Activated naive CD4-positive, alpha-beta T cell treated with anti-CD3 and anti-CD28 coated beads, Interleukin-2, amount 10 ng/mL, durations not matched to agents 7 days and 5 days (primary cell): ENCODE results near the gene BDH2.

Experiments
- CTCF ChIA-PET: fragments of 350-600 bp; sonication (Branson Sonifier 250); formaldehyde crosslinking; loops from one replicate; lab custom pipeline; 2021; ENCODE audit warnings: antibody characterized with exemption; lab: Charles Lee
- DNase-seq: peaks from one replicate; pipeline ENCODE4 v3.0.0-alpha.2; 2020
- H3K27ac Mint-ChIP-seq: one replicate; pipeline ENCODE4 v1.8.0; 2021; ENCODE audit warnings: mild to moderate bottlenecking, moderate library complexity, mixed read lengths
- H3K27me3 Mint-ChIP-seq: one replicate; pipeline ENCODE4 v1.8.0; 2021; ENCODE audit warnings: mild to moderate bottlenecking, mixed read lengths
- H3K36me3 Mint-ChIP-seq: one replicate; pipeline ENCODE4 v1.8.0; 2021; ENCODE audit warnings: mixed read lengths
- H3K4me1 Mint-ChIP-seq: one replicate; pipeline ENCODE4 v1.8.0; 2021; ENCODE audit warnings: mixed read lengths
- H3K4me3 Mint-ChIP-seq: one replicate; pipeline ENCODE4 v1.8.0; 2021; ENCODE audit warnings: mild to moderate bottlenecking, moderate library complexity, mixed read lengths
- H3K9me3 Mint-ChIP-seq: one replicate; pipeline ENCODE4 v1.8.0; 2021; ENCODE audit warnings: mixed read lengths

The BDH2 gene

DNA sequence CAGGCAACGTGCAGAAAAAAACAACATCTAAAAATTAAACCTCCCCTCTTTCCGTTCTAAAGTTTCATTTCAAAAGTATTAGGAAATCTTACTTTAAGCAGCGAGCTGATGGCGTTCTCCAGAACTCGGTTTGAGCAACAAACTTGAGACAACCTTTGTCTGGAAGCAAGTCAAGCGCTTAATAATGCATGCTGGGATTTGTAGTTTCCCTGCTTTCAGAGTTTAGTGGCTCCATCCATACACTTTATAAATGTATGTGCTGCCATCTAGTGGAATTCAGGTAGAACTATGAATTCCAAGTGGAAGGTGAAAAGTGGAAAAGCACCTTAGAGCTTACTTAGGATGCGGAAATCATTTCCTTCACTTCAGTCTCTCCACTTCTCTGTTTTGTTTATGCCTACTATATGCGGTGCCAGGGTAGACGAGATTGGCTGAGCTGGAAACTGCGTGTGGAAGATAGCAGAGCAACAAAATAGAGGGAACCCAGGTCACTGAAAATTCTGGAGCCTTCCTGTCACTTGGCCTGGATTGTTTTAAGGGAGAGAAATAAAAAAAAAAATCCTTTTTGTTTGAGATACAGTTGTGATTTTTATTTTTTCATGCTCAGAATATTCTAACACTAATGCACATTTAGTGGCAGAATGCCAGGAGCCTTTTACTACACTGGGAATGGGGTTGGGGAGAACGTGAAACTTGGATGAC lies at the start of gene BDH2:
Gene BDH2 (minus strand): TSS at position 144 of the 702 bp plus-strand sequence. CDS start 3,580 bp downstream, outside the sequence.
- Mint-ChIP-seq H3K4me3 (peak within 1 kb of the TSS; percentile 78), H3K36me3 (peaks cover 1% of the 10 kb centered on the region), H3K9me3 (no peaks in the 10 kb centered on the region), H3K27ac (peak within 1 kb of the TSS; percentile 78), H3K27me3 (no peaks in the 10 kb centered on the region), H3K4me1 (peaks cover 23% of the 10 kb centered on the region)
- peak; percentile 54 for DNase-seq
- CTCF ChIA-PET = interaction anchor here (0.7 to 3.0 kb wide), 19 partner anchors 9 to 479 kb away, joined by 3 to 31 read pairs (median 4); partner anchors contain the start of gene SLC9B1

DNA sequence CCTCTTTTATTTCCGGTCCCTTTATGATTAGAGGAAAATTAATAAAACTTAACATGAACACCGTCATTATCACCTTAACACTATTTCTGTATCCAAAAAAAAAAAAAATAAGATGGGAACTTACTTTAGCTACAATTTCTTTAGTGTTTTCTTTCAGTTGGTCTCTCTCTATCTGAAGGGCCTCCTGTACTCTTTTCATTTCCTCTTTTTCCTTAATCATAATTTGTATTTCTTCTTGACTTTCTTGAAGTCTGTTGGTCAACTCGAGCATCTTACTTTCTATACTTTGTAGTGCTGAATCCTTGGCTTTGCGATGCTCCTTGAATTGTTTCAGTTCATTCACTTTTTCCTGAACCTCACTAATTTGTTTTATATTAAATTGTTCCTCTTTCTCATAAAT lies 45.3 kb upstream of the BDH2 start:
- no peak overlapping the region for H3K27ac Mint-ChIP-seq
- H3K4me1 Mint-ChIP-seq = no peaks in the 10 kb centered on the region
- H3K9me3 Mint-ChIP-seq = no peaks in the 10 kb centered on the region
- DNase-seq = no peak
- CTCF ChIA-PET = no interaction called here
- peaks cover 81% of the 10 kb centered on the region for H3K36me3 Mint-ChIP-seq
- no peaks in the 10 kb centered on the region for H3K27me3 Mint-ChIP-seq
- no peak overlapping the region for H3K4me3 Mint-ChIP-seq

DNA sequence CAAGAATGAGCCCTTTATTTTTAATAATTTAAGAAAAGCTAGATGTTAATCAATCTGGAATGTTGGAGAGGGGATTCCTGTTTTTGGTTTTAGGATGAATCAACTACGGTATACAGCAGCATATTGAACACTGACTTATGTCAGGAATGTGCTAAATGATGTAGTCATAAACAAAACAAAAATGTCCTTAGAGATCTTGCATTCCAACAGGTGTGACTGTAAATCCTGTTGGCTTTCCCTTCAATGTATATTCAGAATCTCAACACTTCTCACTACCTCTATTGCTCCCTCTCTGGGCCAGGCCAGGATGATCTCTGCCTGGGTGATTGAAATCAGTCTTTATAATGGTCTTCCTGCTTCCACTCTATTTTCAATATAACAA lies 37.8 kb upstream of the BDH2 start:
- peak overlapping the region; percentile 30 for H3K27ac Mint-ChIP-seq
- no peaks in the 10 kb centered on the region for H3K27me3 Mint-ChIP-seq
- no peak for DNase-seq
- peaks cover 10% of the 10 kb centered on the region for H3K4me1 Mint-ChIP-seq
- peaks cover 70% of the 10 kb centered on the region for H3K36me3 Mint-ChIP-seq
- no peak overlapping the region for H3K4me3 Mint-ChIP-seq
- H3K9me3 Mint-ChIP-seq = no peaks in the 10 kb centered on the region
- CTCF ChIA-PET = no interaction called here

DNA sequence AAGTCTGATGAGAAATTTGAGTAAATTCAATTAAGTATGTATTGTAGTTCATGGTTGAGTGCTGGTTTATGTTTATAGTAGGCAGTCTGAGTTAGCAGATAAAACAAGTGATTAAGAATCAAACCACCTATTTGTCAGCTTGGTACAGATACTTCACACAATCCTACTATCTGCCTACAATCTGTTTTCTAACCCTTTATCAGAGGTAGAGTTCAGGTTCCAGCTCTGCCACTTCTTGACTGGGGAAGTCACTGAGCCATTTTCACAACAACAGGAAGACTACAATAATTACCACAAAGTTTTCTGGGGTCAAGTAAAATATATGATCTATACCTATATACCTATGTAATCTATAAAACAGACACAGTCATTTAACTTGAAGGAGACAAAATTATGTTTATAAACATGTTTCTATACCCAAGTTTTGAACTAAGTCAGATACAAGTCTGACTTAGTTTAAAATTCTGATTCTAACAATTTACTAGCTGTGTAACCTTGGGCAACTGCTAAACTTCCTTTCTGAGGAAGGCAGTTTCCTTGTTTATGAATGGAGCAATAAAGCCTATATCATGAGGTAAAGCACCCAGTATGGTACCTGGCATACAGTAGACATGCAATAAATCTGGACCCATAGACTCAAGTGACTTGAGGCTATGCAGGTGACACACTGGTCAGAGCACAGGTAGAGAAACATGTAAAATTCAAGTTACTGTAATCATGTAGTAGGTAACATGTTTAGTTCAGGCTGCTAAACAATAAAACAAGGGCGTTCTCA lies 37.2 kb upstream of the BDH2 start:
- CTCF ChIA-PET = no interaction called here
- Mint-ChIP-seq H3K4me3 (no peak overlapping the region), H3K4me1 (peaks cover 10% of the 10 kb centered on the region), H3K9me3 (no peaks in the 10 kb centered on the region), H3K27ac (peak overlapping the region; percentile 10), H3K27me3 (no peaks in the 10 kb centered on the region), H3K36me3 (peaks cover 69% of the 10 kb centered on the region)
- no peak for DNase-seq

DNA sequence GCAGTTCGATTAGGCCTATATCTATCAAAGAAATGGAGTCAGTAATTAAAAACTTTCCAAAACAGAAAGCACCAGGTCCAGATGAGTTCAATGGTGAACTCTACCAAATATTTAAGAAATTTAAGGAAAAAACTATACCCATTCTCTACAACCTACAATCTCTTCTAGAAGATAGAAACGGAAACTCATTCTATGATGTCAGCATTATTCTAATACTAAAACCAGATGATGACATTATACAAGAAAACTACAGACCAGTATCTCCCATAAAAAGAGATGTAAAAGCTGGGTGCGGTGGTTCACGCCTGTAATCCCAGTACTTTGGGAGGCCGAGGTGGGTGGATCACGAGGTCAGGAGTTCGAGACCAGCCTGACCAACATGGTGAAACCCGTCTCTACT lies 29.5 kb upstream of the BDH2 start:
- no peak for DNase-seq
- Mint-ChIP-seq H3K9me3 (peaks cover 11% of the 10 kb centered on the region), H3K27ac (no peak overlapping the region), H3K4me3 (no peak overlapping the region), H3K27me3 (no peaks in the 10 kb centered on the region), H3K36me3 (peaks cover 79% of the 10 kb centered on the region), H3K4me1 (no peaks in the 10 kb centered on the region)
- CTCF ChIA-PET = no interaction called here

DNA sequence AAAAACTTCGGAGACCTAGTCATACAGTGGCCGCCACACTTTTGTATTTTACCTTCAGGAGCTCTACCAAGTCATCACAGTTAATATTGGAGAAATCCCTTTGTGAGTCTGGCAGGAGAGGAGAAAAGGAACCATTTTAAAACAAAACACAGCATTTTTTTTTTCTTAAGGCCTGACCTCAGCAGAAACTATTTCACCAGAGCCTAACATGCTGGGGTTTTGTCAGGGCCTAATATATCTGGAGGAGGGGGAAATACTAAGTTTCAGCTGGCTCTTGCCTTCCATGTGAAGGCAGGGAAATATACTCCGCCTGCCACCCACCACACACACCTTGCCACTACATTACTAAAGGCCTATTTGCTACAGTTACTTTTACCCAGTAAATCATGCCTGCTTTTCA lies 26.5 kb upstream of the BDH2 start:
- Mint-ChIP-seq H3K27ac (no peak overlapping the region), H3K4me3 (no peak overlapping the region), H3K36me3 (peaks cover 77% of the 10 kb centered on the region), H3K27me3 (no peaks in the 10 kb centered on the region), H3K9me3 (peaks cover 11% of the 10 kb centered on the region), H3K4me1 (no peaks in the 10 kb centered on the region)
- DNase-seq = no peak
- CTCF ChIA-PET = no interaction called here

DNA sequence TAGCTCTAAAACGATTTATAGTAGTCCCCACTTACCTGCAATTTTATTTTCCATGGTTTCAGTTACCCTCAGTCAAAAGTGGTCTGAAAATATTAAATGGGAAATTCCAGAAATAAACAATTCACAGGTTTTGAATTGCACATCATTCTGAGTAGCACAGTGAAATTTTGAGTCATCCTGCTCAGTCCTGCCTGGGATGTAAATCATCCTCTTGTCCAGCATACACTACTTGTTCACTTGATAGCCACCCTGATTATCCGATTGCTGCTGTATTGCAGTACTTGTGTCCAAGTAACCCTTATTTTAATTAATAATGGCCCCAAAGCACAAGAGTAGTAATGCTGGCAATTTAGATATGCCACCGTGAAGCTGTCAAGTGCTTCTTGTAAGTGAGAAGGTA lies 23.5 kb upstream of the BDH2 start:
- H3K27ac Mint-ChIP-seq = no peak overlapping the region
- no peaks in the 10 kb centered on the region for H3K27me3 Mint-ChIP-seq
- CTCF ChIA-PET = interaction anchor here (1.0 kb wide), 1 partner anchor 23 kb away, joined by 3 read pairs; the partner anchor contains the start of gene BDH2
- no peak for DNase-seq
- H3K4me1 Mint-ChIP-seq = no peaks in the 10 kb centered on the region
- H3K4me3 Mint-ChIP-seq = no peak overlapping the region
- peaks cover 6% of the 10 kb centered on the region for H3K9me3 Mint-ChIP-seq
- H3K36me3 Mint-ChIP-seq = peaks cover 65% of the 10 kb centered on the region

DNA sequence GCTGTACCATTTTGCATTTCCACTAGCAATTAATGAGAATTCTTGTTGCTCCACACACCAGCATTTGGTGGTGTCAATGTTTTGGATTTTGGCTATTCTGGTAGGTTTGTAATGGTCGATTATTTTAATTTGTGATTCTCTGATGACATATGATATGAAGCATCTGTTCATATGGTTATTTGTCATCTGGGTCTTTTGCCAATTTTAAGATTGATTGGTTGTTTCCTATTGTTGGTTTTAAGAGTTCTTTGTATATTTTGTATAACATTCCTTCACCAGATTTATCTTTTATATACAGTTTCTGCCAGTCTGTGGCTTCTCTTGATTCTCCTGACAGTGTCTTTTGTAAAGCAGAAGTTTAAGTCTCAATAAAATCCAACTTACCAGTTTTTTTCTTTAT lies 18.5 kb upstream of the BDH2 start:
- Mint-ChIP-seq H3K9me3 (no peaks in the 10 kb centered on the region), H3K27me3 (no peaks in the 10 kb centered on the region), H3K4me1 (no peaks in the 10 kb centered on the region), H3K27ac (no peak overlapping the region), H3K36me3 (peaks cover 33% of the 10 kb centered on the region), H3K4me3 (no peak overlapping the region)
- CTCF ChIA-PET = no interaction called here
- DNase-seq = no peak

DNA sequence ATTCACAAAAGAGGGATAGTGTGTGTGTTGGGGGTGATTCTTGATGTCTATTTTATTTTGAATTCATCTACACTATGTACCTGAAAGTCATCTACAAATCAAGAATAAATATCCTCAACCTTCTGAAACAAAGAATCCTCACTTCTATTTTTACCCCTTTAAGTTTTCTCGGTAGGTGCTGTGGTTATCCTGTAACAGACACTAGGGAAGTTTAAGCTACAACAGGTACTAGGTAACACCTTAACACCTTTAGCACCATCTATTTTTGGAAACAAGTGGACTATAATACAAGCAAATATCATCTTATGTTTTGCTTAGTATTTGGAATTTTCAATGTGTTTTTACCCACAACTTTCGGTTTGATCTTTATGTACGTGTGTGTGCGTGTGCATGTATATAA lies 12.0 kb upstream of the BDH2 start:
- CTCF ChIA-PET = interaction anchor here (1.0 kb wide), 1 partner anchor 11 kb away, joined by 3 read pairs; no protein-coding TSS in a partner anchor
- H3K36me3 Mint-ChIP-seq = peaks cover 44% of the 10 kb centered on the region
- DNase-seq = no peak
- no peak overlapping the region for H3K4me3 Mint-ChIP-seq
- no peaks in the 10 kb centered on the region for H3K4me1 Mint-ChIP-seq
- no peaks in the 10 kb centered on the region for H3K9me3 Mint-ChIP-seq
- no peaks in the 10 kb centered on the region for H3K27me3 Mint-ChIP-seq
- no peak overlapping the region for H3K27ac Mint-ChIP-seq

DNA sequence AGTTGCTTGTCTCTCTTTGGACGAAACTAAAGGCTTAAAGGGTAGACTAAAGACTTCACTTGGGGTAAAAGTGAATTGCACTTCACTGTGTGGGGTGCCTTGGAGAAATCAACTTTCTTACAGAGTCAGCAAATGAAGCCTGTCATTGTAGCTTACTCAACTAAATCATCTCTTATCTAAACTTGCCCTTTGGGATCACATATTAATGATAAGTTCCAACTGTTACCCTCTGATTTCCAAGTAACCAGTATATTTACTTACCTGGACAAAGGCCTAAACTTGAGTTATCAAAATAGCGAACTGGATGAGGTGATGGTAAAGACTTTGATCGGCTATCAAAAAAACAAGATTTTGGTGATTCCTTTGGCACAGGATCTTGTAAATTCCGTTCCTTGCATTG lies 8.9 kb upstream of the BDH2 start:
- Mint-ChIP-seq H3K4me3 (no peak overlapping the region), H3K4me1 (peaks cover 4% of the 10 kb centered on the region), H3K36me3 (peaks cover 48% of the 10 kb centered on the region), H3K27me3 (no peaks in the 10 kb centered on the region), H3K27ac (no peak overlapping the region), H3K9me3 (no peaks in the 10 kb centered on the region)
- CTCF ChIA-PET = interaction anchor here (1.5 kb wide), 1 partner anchor 9 kb away, joined by 5 read pairs; the partner anchor contains the start of gene BDH2
- no peak for DNase-seq

DNA sequence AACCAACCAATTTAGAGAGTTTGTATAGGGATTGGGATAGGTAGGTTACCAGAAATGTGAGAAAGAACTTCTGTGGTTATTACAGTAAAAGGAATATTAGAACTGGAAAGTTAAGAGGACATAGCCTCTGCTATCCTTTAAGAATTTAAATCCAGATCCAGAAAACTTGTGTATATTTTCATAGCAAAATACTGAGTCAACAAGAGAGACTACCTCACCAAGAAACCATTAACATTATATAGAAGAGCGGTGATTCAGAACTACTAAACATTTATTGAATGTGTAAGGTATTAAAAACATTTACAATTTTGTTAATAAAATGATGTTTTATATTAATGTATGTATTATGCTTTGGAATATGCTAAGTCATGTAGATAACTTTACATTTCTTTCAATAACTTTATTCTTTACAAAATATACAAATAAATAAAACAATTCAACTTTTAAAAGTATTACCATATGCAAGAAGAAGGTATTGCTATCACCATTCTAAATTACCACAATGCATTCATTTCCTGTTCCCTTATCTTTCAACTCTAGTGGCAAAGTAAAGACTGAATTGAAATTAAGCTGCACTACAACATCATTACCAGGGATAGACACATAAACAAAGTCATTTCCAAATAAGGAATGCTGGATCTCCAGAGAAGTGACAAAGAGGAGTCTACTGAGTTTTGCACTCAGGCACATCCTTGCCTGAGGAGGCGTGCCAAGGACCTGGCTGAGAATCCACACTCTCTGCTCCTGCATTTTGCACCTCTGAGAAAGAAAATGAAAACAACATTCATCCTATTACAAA lies 6.1 kb upstream of the BDH2 start:
- Mint-ChIP-seq H3K27me3 (no peaks in the 10 kb centered on the region), H3K4me1 (peaks cover 4% of the 10 kb centered on the region), H3K4me3 (no peak overlapping the region), H3K36me3 (peaks cover 44% of the 10 kb centered on the region), H3K27ac (no peak overlapping the region), H3K9me3 (no peaks in the 10 kb centered on the region)
- no peak for DNase-seq
- CTCF ChIA-PET = no interaction called here

DNA sequence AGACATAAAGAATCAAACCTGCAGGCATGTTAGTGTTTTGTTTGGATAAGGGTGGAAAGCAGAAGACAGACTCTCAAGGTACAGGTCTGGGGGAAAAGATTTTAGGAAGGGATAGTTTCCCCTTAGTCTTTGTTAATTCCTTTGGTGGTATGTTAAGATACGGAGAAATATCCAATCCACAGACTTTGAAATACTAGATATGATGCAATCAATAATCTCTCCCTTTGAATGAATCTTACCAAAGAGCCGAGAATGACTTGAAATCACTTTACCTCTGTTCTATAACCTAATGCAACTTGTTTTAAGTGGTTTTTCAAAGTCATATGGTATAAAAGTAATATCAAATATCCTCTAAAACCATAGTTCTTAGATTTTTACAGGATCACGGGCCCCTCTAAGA lies 5.3 kb upstream of the BDH2 start:
- Mint-ChIP-seq H3K4me1 (peaks cover 4% of the 10 kb centered on the region), H3K27me3 (no peaks in the 10 kb centered on the region), H3K9me3 (no peaks in the 10 kb centered on the region), H3K27ac (no peak overlapping the region), H3K4me3 (no peak overlapping the region), H3K36me3 (peaks cover 36% of the 10 kb centered on the region)
- DNase-seq = no peak
- CTCF ChIA-PET = no interaction called here

DNA sequence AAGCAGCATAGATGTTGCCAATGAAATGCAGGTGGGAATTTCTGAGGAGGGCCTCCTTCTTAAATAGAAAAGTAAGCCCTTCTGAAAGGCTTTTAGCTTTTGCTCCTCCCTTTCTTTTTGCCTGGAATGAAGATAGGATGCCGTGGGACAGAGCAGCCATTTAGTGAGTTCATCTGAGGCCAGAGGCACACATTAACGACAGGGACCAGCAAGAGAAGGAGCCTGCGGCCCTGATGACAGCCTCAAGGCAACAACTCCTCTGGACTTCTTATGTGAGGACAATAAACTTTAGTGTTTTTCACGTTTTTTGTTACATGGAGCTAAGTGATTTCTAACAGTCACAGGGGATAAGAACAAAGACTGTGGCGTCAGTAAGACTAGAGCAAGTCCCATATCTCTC lies 1.1 kb upstream of the BDH2 start:
- no peaks in the 10 kb centered on the region for H3K9me3 Mint-ChIP-seq
- H3K4me3 Mint-ChIP-seq = no peak overlapping the region
- DNase-seq = no peak
- H3K4me1 Mint-ChIP-seq = peaks cover 23% of the 10 kb centered on the region
- CTCF ChIA-PET = interaction anchor here (1.0 to 3.0 kb wide), 7 partner anchors 10 to 758 kb away, joined by 3 to 31 read pairs (median 4); no protein-coding TSS in a partner anchor
- no peak overlapping the region for H3K27ac Mint-ChIP-seq
- peaks cover 4% of the 10 kb centered on the region for H3K36me3 Mint-ChIP-seq
- no peaks in the 10 kb centered on the region for H3K27me3 Mint-ChIP-seq
